Cardiac muscle cell (in vitro differentiated cells and primary cell): Measurements from ENCODE around the gene ATP6V1B1. TPM values are rescaled to one million over a fixed set of nuclear protein-coding genes. Genes with fewer than 3 reads are reported as not detected.

ENCODE experiments used
- polyA plus RNA-seq: library from polyadenylated mRNA; unstranded; fragments of >200 nt; fragmentation: Nextera tagmentation; extraction: Ambion mirVana; gene quantifications from 2 replicates; pipeline ENCODE4 v1.2.1, GENCODE V29; 2016
- total RNA-seq: library from RNA; depleted of rRNA; stranded (reverse); fragments of >200 nt; gene quantifications from 2 replicates; pipeline ENCODE4 v1.2.3, GENCODE V29; 2016

ATP6V1B1 gene
- total and polyA plus RNA-seq, 2 experiments from 2014 or later = 3.0 TPM; not detected in 1

Other genes starting within 250 kb of the ATP6V1B1 start
- gene ADD2, start 167.7 kb upstream of the ATP6V1B1 start, total RNA-seq = 16.0 and 40.0 TPM in 2 replicates
- 4.7 and 18.5 TPM in 2 replicates for gene ADD2, start 167.7 kb upstream of the ATP6V1B1 start, polyA plus RNA-seq
- gene FIGLA, start 145.3 kb upstream of the ATP6V1B1 start, total RNA-seq = not detected in 2 replicates
- not detected in 2 replicates for gene FIGLA, start 145.3 kb upstream of the ATP6V1B1 start, polyA plus RNA-seq
- gene CLEC4F, start 115.3 kb upstream of the ATP6V1B1 start, total RNA-seq = not detected in 2 replicates
- gene CLEC4F, start 115.3 kb upstream of the ATP6V1B1 start, polyA plus RNA-seq = not detected in 2 replicates
- gene CD207, start 100.1 kb upstream of the ATP6V1B1 start, total RNA-seq = not detected in 2 replicates
- not detected in 2 replicates for gene CD207, start 100.1 kb upstream of the ATP6V1B1 start, polyA plus RNA-seq
- 0.21 TPM in 1 of 2 replicates, not detected in the other for gene VAX2, start 35.3 kb upstream of the ATP6V1B1 start, total RNA-seq
- 0.30 TPM in 1 of 2 replicates, not detected in the other for gene VAX2, start 35.3 kb upstream of the ATP6V1B1 start, polyA plus RNA-seq
- 0.92 and 1.3 TPM in 2 replicates for gene ANKRD53, start 42.7 kb downstream of the ATP6V1B1 start, total RNA-seq
- gene ANKRD53, start 42.7 kb downstream of the ATP6V1B1 start, polyA plus RNA-seq = 0.99 and 1.4 TPM in 2 replicates
- gene TEX261, start 59.0 kb downstream of the ATP6V1B1 start, total RNA-seq = 13.9 and 19.8 TPM in 2 replicates
- 22.3 and 31.5 TPM in 2 replicates for gene TEX261, start 59.0 kb downstream of the ATP6V1B1 start, polyA plus RNA-seq
- gene NAGK, start 132.7 kb downstream of the ATP6V1B1 start, total RNA-seq = 49.3 and 57.4 TPM in 2 replicates
- 75.9 and 129 TPM in 2 replicates for gene NAGK, start 132.7 kb downstream of the ATP6V1B1 start, polyA plus RNA-seq
- gene MCEE, start 194.3 kb downstream of the ATP6V1B1 start, total RNA-seq = 32.7 and 32.8 TPM in 2 replicates
- 51.1 and 57.5 TPM in 2 replicates for gene MCEE, start 194.3 kb downstream of the ATP6V1B1 start, polyA plus RNA-seq
- 20.8 and 33.1 TPM in 2 replicates for gene MPHOSPH10, start 194.7 kb downstream of the ATP6V1B1 start, total RNA-seq
- gene MPHOSPH10, start 194.7 kb downstream of the ATP6V1B1 start, polyA plus RNA-seq = 32.7 and 37.7 TPM in 2 replicates